Psoas muscle (tissue), 8 donors: ENCODE data around the gene LCTL. TPM values are rescaled to one million over a fixed set of nuclear protein-coding genes. Genes with fewer than 3 reads are reported as not detected.
A peak's percentile ranks its signal among the peaks of the same experiment; 100 is the strongest.

ENCODE experiments used
- ATAC-seq, 4 donors: fragments of 200-7000 bp; cut with Tn5 transposase; one replicate each; pipeline ENCODE4 v1.9.1; 2020; ENCODE audit warnings: moderate library complexity in 3 of 4, mild to moderate bottlenecking in 2 of 4
- DNase-seq, 2 donors: peaks; one replicate each; pipeline ENCODE4 v3.0.0-alpha.2; 2020
- H3K27ac ChIP-seq: fragments of 200-600 bp; one replicate; pipeline ENCODE4 v1.8.0; 2022
- H3K27me3 ChIP-seq, 3 donors: fragments of 200-600 bp in 1 of 3; one replicate each; pipeline versions ENCODE4 v1.6.1 to v1.8.0; 2013 to 2022; ENCODE audit warnings: low read length in 2 of 3, mild to moderate bottlenecking in 2 of 3, moderate library complexity in 1 of 3; ENCODE audit not compliant: insufficient read depth in 3 of 3
- H3K36me3 ChIP-seq, 2 donors: fragments of 200-600 bp in 1 of 2; one replicate each; pipeline versions ENCODE4 v1.6.1 to v1.8.0; 2013 to 2022; ENCODE audit warnings: low read depth in 1 of 2, mild to moderate bottlenecking in 1 of 2, moderate library complexity in 1 of 2; ENCODE audit not compliant: insufficient read depth in 1 of 2
- H3K4me1 ChIP-seq: fragments of 200-600 bp; one replicate; pipeline ENCODE4 v1.8.0; 2022
- H3K4me3 ChIP-seq: fragments of 200-600 bp; one replicate; pipeline ENCODE4 v1.8.0; 2022; ENCODE audit warnings: mild to moderate bottlenecking
- H3K9me3 ChIP-seq: fragments of 200-600 bp; one replicate; pipeline ENCODE4 v1.8.0; 2022
- WGBS, 3 donors: extraction: QIAGEN DNeasy Blood & Tissue Kit; methylation state at CpG; one replicate each; pipeline versions ENCODE4 v1.1.6 to v1.1.7; 2013; 5-methylcytosine and 5-hydroxymethylcytosine counted together
- intact Hi-C, 2 donors: fragments of 100-400 bp; cut with DNase I; formaldehyde crosslinking; loops; one replicate each; pipeline versions ENCODE4 v1.11.0 to v1.14.2; 2022
- polyA plus RNA-seq, 3 donors: library from polyadenylated mRNA; stranded (reverse); fragments of 200-250 nt; gene quantifications; one replicate each; pipeline ENCODE4 v1.2.3, GENCODE V29; 2013
- total RNA-seq, 4 donors: library from RNA; stranded (reverse); fragmentation: NEBNext Ultra II Directional in 2 of 4; extraction: Animal tissue kit (Norgen Biotek cat#: 25700) in 2 of 4; gene quantifications; one replicate each; pipeline versions ENCODE4 v1.2.1 to v1.2.4, GENCODE V29; 2021 to 2023
- TF ChIP-seq, protein P1 (sequence below): fragments of 200-600 bp; IDR thresholded peaks from one replicate; pipeline ENCODE4 v1.8.0; 2022; ENCODE audit warnings: antibody characterized with exemption
- donor health status: healthy with polysubstance abuse.
- donor health status: DM: no; HTN: no; CAD: no; lungs with moderate emphysema.
- donor health status: Bipolar disorder and iron deficiency.
- donor health status: healthy.
- donor health status: DM: yes; HTN: yes; CAD: no.
- donor health status: DM: no; HTN: no; CAD: no.
- donor health status: DM: no; HTN: no; CAD: no.
- donor health status: DM: yes; HTN: yes; CAD: no.

The LCTL gene
- total and polyA plus RNA-seq, 7 donors: not detected

DNA sequence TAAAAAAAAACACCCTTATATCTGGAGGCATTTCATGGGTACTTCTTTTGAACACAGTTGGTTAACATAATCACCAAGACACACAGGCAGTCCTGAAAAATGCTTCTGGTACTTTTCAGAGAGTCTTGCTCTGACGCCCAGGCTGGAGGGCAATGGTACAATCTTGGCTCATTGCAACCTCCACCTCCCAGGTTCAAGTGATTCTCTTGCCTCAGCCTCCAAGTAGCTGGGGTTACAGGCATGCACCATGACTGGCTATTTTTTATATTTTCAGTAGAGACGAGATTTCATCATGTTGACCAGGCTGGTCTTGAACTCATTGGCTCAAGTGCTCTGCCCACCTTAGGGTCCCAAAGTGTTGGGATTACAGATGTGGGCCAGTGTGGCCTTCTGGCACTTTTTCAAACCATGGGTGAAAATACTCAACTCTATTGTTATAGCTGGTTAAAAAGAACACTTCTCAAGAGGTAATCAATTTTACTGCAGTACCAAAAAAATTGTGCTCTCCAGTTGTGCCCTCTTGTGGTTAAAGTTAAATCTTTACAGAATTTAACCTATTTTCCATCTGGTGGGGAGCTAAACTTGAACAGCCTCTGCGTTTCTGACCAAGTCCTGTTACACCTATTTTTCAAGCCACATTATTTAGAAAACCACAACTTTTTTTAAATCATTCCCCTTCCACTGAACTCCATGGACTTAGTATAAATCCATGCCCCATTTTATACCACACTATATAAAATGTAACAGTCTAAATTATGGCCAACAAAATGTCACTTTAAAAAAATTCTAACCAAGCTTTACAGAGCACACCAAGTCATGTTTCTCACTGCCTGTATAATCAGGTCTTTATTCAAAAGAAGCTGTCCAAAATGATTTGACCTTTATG, 67.1 kb downstream of the LCTL start:
- no peak for DNase-seq
- WGBS, 3 donors: 47 to 53% (median 47%) methylated on average over 3 of the region's 3 CpGs
- Histone ChIP-seq H3K27me3 (no peaks in the 10 kb centered on the region), H3K27ac (peak overlapping the region; percentile 88), H3K36me3 (peaks cover 14 to 85% of the 10 kb centered on the region in 2 donors), H3K4me3 (no peak overlapping the region), H3K4me1 (peaks cover 42% of the 10 kb centered on the region), H3K9me3 (no peaks in the 10 kb centered on the region)
- TF ChIP-seq, protein P1, sequence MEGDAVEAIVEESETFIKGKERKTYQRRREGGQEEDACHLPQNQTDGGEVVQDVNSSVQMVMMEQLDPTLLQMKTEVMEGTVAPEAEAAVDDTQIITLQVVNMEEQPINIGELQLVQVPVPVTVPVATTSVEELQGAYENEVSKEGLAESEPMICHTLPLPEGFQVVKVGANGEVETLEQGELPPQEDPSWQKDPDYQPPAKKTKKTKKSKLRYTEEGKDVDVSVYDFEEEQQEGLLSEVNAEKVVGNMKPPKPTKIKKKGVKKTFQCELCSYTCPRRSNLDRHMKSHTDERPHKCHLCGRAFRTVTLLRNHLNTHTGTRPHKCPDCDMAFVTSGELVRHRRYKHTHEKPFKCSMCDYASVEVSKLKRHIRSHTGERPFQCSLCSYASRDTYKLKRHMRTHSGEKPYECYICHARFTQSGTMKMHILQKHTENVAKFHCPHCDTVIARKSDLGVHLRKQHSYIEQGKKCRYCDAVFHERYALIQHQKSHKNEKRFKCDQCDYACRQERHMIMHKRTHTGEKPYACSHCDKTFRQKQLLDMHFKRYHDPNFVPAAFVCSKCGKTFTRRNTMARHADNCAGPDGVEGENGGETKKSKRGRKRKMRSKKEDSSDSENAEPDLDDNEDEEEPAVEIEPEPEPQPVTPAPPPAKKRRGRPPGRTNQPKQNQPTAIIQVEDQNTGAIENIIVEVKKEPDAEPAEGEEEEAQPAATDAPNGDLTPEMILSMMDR: peak; percentile 28
- intact Hi-C loops: loop anchor here (2.0 to 10.0 kb wide), 2 partner anchors 112 to 144 kb away; partner anchors contain the start of genes MAP2K1 (in 1 of the 2) and TIPIN (in 1 of the 2)
- no peak for ATAC-seq

Other genes with a start within 250 kb of the LCTL start
- gene TIPIN, start 209.3 kb downstream of the LCTL start, total RNA-seq: 1 to 10 TPM; 3.1 to 4.9 (median 3.5) TPM
- 1 to 10 TPM; 6.7 to 7.5 (median 7.3) TPM for gene TIPIN, start 209.3 kb downstream of the LCTL start, polyA plus RNA-seq
- gene MAP2K1, start 179.1 kb downstream of the LCTL start, total RNA-seq: 10 to 100 TPM; 56.3 to 90.0 (median 64.8) TPM
- 100 to 1,000 TPM in 1 of 3 donors, 10 to 100 TPM in 2; 66.9 to 135 (median 84.7) TPM for gene MAP2K1, start 179.1 kb downstream of the LCTL start, polyA plus RNA-seq
- 10 to 100 TPM; 32.7 to 50.3 (median 33.4) TPM for gene SNAPC5, start 68.2 kb downstream of the LCTL start, total RNA-seq
- gene SNAPC5, start 68.2 kb downstream of the LCTL start, polyA plus RNA-seq: 10 to 100 TPM; 34.7 to 86.0 (median 51.8) TPM
- gene RPL4, start 61.1 kb downstream of the LCTL start, total RNA-seq: 1,000 to 10,000 TPM; 1,435 to 2,180 (median 2,033) TPM
- gene RPL4, start 61.1 kb downstream of the LCTL start, polyA plus RNA-seq: 1,000 to 10,000 TPM; 2,343 to 3,153 (median 2,635) TPM
- 1 to 10 TPM; 2.2 to 4.2 (median 2.6) TPM for gene ZWILCH, start 60.7 kb downstream of the LCTL start, total RNA-seq
- gene ZWILCH, start 60.7 kb downstream of the LCTL start, polyA plus RNA-seq: 1 to 10 TPM; 1.5 to 4.5 (median 2.9) TPM
- 1 to 10 TPM; 1.3 to 5.5 (median 3.8) TPM for gene SMAD6, start 136.2 kb upstream of the LCTL start, total RNA-seq
- gene SMAD6, start 136.2 kb upstream of the LCTL start, polyA plus RNA-seq: 1 to 10 TPM in 1 of 3 donors, under 1 TPM in 2; 0.52 to 3.0 (median 0.79) TPM